Kidney (tissue), 14 donors: ENCODE data around the gene RPS6KA2. TPM values are rescaled to one million over a fixed set of nuclear protein-coding genes. Genes with fewer than 3 reads are reported as not detected.

Experiments
- DNase-seq, 5 donors: peaks; one replicate each; pipeline ENCODE4 v3.0.0-alpha.2; 2013 to 2020
- FAIRE-seq: peaks from 2 replicates; lab custom pipeline; 2012; peaks lifted over from hg19 to GRCh38; lab: Jason Lieb, UNC
- H3K27ac ChIP-seq, 2 donors: one replicate each; pipeline ENCODE4 v1.7.0; 2013; ENCODE audit warnings: low read depth in 2 of 2, low read length in 2 of 2, inconsistent platforms in 1 of 2
- H3K27me3 ChIP-seq: one replicate; pipeline ENCODE4 v1.7.1; 2013; ENCODE audit warnings: low read length, inconsistent platforms; ENCODE audit not compliant: control insufficient read depth, insufficient read depth
- H3K36me3 ChIP-seq, 3 donors: one replicate each; pipeline versions ENCODE4 v1.7.0 to v1.7.1; 2013; ENCODE audit warnings: low read length in 3 of 3, control low read depth in 1 of 3, inconsistent platforms in 1 of 3; ENCODE audit not compliant: insufficient read depth in 3 of 3, control insufficient read depth in 2 of 3
- H3K4me1 ChIP-seq, 3 donors: one replicate each; pipeline versions ENCODE4 v1.7.0 to v1.7.1; 2013; ENCODE audit warnings: low read length in 3 of 3, inconsistent platforms in 1 of 3, low read depth in 1 of 3; ENCODE audit not compliant: control insufficient read depth in 2 of 3, insufficient read depth in 2 of 3
- H3K4me3 ChIP-seq, 3 donors: one replicate each; pipeline versions ENCODE4 v1.7.0 to v1.8.1; 2013; ENCODE audit warnings: low read length in 3 of 3, control low read depth in 1 of 3, inconsistent platforms in 1 of 3
- H3K9ac ChIP-seq, 3 donors: one replicate each; pipeline versions ENCODE4 v1.7.0 to v1.7.1; 2013; ENCODE audit warnings: low read length in 3 of 3, control low read depth in 1 of 3, inconsistent platforms in 1 of 3
- H3K9me3 ChIP-seq, 3 donors: one replicate each; pipeline versions ENCODE4 v1.7.0 to v1.7.1; 2013; ENCODE audit warnings: low read length in 3 of 3, control low read depth in 1 of 3, inconsistent platforms in 1 of 3; ENCODE audit not compliant: control insufficient read depth in 2 of 3, insufficient read depth in 1 of 3
- CTCF ChIP-seq: IDR thresholded peaks from 3 replicates; pipeline ENCODE4 v1.5.1; 2012; ENCODE audit warnings: mild to moderate bottlenecking, moderate library complexity, borderline replicate concordance; ENCODE audit not compliant: insufficient read depth; ENCODE audit errors: extremely low read depth
- intact Hi-C: fragments of 100-400 bp; cut with DNase I; formaldehyde crosslinking; loops from one replicate; pipeline ENCODE4 v1.11.1; 2022
- polyA plus RNA-seq: library from polyadenylated mRNA; stranded (reverse); fragments of 350-450 nt; fragmentation: Illumina TruSeq; extraction: RNeasy Lipid Tissue Mini Kit (QIAGEN cat#74804); gene quantifications from one replicate; pipeline ENCODE4 v1.2.3, GENCODE V29; 2014; ENCODE audit warnings: low read depth, low replicate concordance; ENCODE audit not compliant: insufficient read depth
- total RNA-seq: library from RNA; stranded (reverse); fragmentation: NEBNext Ultra II Directional; extraction: Animal tissue kit (Norgen Biotek cat#: 25700); gene quantifications from one replicate; pipeline ENCODE4 v1.2.1, GENCODE V29; 2021
- donor health status: control.
- donor health status: control.
- donor health status: control.
- donor health status: control.
- donor health status: control.
- donor health status: DM: yes; HTN: yes; CAD: no.
- donor health status: Normal renal cell carcinoma (clear cell type).

Gene RPS6KA2
- total and polyA plus RNA-seq, 2 donors from 2014 or later: 12.3 to 61.2 TPM

- no peak for TF ChIP-seq CTCF
- Histone ChIP-seq H3K4me3 (no peak overlapping the region), H3K4me1 (no peaks in the 10 kb centered on the region), H3K27me3 (no peaks in the 10 kb centered on the region), H3K9me3 (no peaks in the 10 kb centered on the region), H3K36me3 (no peaks in the 10 kb centered on the region), H3K27ac (no peak overlapping the region), H3K9ac (no peak overlapping the region)
- FAIRE-seq (no peak), DNase-seq (no peak)
- intact Hi-C loops: no loop called here
Observed at GRCh38 chr6:166662690-166663089, 35.6 kb upstream of the RPS6KA2 start.

GRCh38 chr6:166661327-166662085, 34.5 kb upstream of the RPS6KA2 start:
- FAIRE-seq (peak; percentile 79), DNase-seq (no peak)
- Histone ChIP-seq H3K4me1 (no peaks in the 10 kb centered on the region), H3K4me3 (no peak overlapping the region), H3K36me3 (no peaks in the 10 kb centered on the region), H3K27me3 (peaks cover 1% of the 10 kb centered on the region), H3K27ac (no peak overlapping the region), H3K9me3 (no peaks in the 10 kb centered on the region), H3K9ac (no peak overlapping the region)
- TF ChIP-seq CTCF: no peak
- intact Hi-C loops: no loop called here

GRCh38 chr6:166660157-166660688, 33.2 kb upstream of the RPS6KA2 start:
- no peak for FAIRE-seq
- no peak overlapping the region for H3K4me3 ChIP-seq
- H3K4me1 ChIP-seq: no peaks in the 10 kb centered on the region
- no peak for DNase-seq
- H3K27ac ChIP-seq: no peak overlapping the region
- no peak for TF ChIP-seq CTCF
- H3K36me3 ChIP-seq: no peaks in the 10 kb centered on the region
- H3K9ac ChIP-seq: no peak overlapping the region
- H3K9me3 ChIP-seq: no peaks in the 10 kb centered on the region
- H3K27me3 ChIP-seq: peaks cover 3% of the 10 kb centered on the region
- intact Hi-C loops: no loop called here
